ENCODE results near the gene SHISA4. TPM values are rescaled to one million over a fixed set of nuclear protein-coding genes. Genes with fewer than 3 reads are reported as not detected.
"Not testable (repeated sequence)": the region's sequence is repeated elsewhere in the genome, so short reads cannot be mapped to it uniquely, and the experiment has no call there.

SHISA4 gene
- polyA plus RNA-seq, 3 donors from 2014 or later = 0.83 to 4.7 (median 1.1) TPM

DNA sequence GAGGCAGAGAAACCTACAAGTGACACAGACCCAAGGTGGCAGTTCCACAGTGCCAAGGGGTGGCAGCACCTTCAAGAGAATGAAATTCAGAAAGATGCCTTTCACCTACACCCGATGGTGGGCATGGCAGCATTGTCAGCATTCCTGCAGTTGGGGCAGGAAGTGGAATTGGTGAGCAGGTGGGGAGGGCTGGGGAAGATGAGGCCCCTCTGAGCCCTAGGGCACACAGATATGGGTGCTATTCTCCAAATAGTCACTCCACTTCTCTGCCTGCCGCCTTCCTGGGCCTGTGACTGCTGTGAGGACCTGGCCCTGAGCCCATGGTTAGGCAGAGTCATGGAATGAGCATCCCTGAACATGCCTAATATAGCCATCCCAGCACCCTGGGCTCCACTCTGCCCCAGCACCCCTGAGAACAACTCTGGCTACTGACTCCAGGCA lies 8.3 kb downstream of the SHISA4 start:
- H3K9me3 Mint-ChIP-seq = no peaks in the 10 kb centered on the region
- H3K27ac Mint-ChIP-seq = no peak overlapping the region
- no peaks in the 10 kb centered on the region for H3K36me3 Mint-ChIP-seq
- DNase-seq = no peak
- peaks cover 8 to 10% (median 9%) of the 10 kb centered on the region in 3 donors for H3K27me3 Mint-ChIP-seq (ENCODE audit: low read depth in 3 of 3)
- no peak overlapping the region for H3K4me3 Mint-ChIP-seq
- peaks cover 7% of the 10 kb centered on the region in 2 donors for H3K4me1 Mint-ChIP-seq

DNA sequence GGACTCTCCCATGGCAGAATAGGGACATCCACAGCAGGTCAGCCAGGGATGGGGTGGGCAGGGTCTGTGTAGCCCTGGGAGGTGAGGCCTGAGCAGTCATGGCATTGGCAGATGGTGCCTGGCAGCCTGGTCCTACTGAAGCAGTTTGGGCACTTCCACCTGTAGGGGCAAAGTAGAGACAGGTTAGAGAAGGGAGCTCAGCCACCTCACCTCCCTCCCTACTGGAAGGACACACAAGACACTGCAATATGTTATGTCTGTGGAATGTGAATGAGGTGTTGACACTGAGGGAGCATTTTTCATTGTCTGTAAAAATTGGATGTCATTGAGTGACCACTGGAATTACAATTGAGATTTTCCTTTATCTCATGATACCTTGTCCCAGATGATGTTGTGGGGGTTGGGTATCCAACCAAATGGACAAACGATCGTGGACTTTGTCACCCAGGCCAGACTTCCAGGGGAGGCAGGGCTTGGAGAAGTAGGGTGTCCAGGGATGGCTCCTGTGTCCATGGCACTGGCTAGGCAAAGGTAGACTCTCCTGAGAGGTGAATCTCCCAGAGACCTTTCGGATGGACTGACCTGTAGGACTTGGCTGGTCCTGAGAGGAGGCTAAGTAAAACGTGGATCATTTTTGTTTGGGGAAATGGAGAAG lies 9.7 kb downstream of the SHISA4 start:
- no peak overlapping the region for H3K27ac Mint-ChIP-seq
- DNase-seq = no peak
- no peaks in the 10 kb centered on the region for H3K36me3 Mint-ChIP-seq
- no peaks in the 10 kb centered on the region for H3K9me3 Mint-ChIP-seq
- H3K27me3 Mint-ChIP-seq (ENCODE audit: low read depth in 3 of 3) = peaks cover 4 to 9% (median 9%) of the 10 kb centered on the region in 3 donors
- H3K4me3 Mint-ChIP-seq = no peak overlapping the region
- peaks cover 7% of the 10 kb centered on the region in 2 donors for H3K4me1 Mint-ChIP-seq

DNA sequence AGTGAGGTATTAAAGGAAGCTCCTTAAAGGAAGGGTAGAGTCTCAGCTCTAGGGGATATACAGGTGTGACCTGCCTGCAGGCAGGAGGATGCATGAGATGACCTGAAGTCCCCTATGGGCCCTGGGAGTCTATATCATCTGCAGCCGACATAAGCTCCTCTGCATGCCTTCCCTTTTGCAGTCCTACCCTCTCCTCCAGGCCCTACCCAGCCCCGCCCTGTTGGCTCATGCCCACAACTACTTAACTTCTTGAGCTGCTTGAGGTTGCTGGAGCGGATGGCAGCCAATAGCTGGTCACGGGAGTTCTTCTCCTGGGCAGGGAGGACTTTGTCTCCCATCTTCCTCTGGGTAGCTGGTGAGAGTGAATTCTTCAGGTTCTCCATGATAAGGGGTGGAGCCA lies 10.3 kb downstream of the SHISA4 start:
- Mint-ChIP-seq H3K9me3 (no peaks in the 10 kb centered on the region), H3K36me3 (no peaks in the 10 kb centered on the region), H3K27ac (no peak overlapping the region), H3K27me3 (ENCODE audit: low read depth in 3 of 3) (peaks cover 2 to 9% (median 9%) of the 10 kb centered on the region in 3 donors), H3K4me1 (peaks cover 7% of the 10 kb centered on the region in 2 donors), H3K4me3 (no peak overlapping the region)
- DNase-seq = no peak

DNA sequence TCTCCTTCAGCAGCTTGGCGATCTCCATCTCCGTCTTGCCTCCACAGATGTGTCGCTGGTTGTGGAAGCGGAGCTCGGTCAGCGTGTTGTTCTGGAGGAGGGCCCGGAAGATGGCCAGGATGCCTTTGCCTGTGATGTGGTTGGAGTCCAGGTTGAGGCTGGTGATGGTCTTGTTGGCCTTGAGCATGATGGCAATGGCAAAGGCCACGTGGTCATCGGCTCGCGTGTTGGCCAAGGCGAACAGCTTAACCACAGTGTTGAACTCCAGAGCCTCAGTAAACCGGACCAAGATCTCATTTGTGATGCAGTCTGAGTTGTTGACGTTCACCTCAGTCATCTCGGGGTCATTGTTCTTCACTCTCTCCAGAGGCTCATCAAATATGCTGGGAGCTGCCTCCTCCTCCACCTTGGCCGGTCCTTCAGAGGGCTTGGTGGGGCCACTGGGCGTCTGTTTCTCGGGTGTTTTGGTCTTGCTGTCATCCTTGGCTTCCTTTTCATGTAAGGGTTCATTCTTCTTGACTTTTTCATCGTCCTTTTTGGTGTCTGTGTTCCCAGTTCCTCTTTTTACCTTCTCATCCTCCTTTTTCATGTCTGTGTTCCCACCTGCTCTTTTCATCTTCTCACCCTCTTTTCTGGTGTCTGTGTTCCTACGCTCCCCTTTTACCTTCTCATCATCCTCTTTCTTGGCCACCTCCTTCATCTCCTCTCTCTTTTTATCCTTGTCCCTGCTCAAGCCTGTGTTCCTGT lies 11.2 kb downstream of the SHISA4 start:
- Mint-ChIP-seq H3K4me3 (no peak overlapping the region), H3K4me1 (peaks cover 7% of the 10 kb centered on the region in 2 donors)

DNA sequence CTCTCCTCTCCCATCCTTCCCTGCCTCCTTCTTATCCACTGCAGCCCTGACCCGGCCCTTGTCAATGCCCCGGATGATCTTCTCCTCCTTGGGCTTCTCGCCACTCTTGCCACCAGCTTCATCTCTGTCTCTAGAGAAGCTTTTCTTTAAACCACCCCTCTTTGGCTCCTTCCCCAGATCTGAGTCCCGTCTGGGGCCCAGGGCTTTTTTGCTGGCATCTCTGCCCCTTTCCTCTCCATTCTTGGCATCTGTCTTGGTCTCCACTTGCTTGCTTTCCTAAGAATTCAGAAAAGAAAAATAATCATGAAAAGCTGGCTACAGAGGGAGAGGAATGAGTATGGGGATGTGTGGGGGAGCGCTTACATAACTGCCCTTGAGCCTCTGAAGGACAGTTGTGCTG lies 11.8 kb downstream of the SHISA4 start:
- peak overlapping the region in 1 of 6 donors; percentile 8 for H3K27ac Mint-ChIP-seq
- no peaks in the 10 kb centered on the region for H3K9me3 Mint-ChIP-seq
- H3K4me3 Mint-ChIP-seq = no peak overlapping the region
- H3K36me3 Mint-ChIP-seq = no peaks in the 10 kb centered on the region
- no peak for DNase-seq
- peaks cover 7 to 10% of the 10 kb centered on the region in 2 donors for H3K4me1 Mint-ChIP-seq
- peaks cover 2 to 9% (median 7%) of the 10 kb centered on the region in 3 donors for H3K27me3 Mint-ChIP-seq (ENCODE audit: low read depth in 3 of 3)

More for the DNA sequence above, 11.2 kb downstream of the SHISA4 start:
- no peak for DNase-seq
- H3K36me3 Mint-ChIP-seq = no peaks in the 10 kb centered on the region
- H3K27ac Mint-ChIP-seq = peak overlapping the region in 1 of 6 donors; percentile 8
- peaks cover 2 to 9% (median 7%) of the 10 kb centered on the region in 3 donors for H3K27me3 Mint-ChIP-seq (ENCODE audit: low read depth in 3 of 3)
- H3K9me3 Mint-ChIP-seq = no peaks in the 10 kb centered on the region

DNA sequence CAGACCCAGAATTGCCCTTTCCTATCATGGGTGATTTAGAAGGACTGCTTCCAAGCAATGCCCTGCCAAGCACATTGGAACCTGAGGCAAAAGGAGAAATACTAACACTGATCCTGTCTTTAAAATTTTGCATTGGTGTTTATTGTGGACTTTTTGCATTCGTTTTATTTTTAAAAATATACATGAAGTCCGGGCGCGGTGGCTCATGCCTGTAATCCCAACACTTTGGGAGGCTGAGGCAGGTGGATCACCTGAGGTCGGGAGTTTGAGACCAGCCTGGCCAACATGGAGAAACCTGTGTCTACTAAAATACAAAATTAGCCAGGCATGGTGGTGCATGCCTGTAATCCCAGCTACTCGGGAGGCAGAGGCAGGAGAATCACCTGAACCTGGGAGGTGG lies 12.3 kb downstream of the SHISA4 start:
- not testable (repeated sequence) for H3K4me3 Mint-ChIP-seq; H3K36me3 Mint-ChIP-seq; H3K27ac Mint-ChIP-seq; H3K4me1 Mint-ChIP-seq; H3K27me3 Mint-ChIP-seq (ENCODE audit: low read depth in 3 of 3); DNase-seq; H3K9me3 Mint-ChIP-seq

DNA sequence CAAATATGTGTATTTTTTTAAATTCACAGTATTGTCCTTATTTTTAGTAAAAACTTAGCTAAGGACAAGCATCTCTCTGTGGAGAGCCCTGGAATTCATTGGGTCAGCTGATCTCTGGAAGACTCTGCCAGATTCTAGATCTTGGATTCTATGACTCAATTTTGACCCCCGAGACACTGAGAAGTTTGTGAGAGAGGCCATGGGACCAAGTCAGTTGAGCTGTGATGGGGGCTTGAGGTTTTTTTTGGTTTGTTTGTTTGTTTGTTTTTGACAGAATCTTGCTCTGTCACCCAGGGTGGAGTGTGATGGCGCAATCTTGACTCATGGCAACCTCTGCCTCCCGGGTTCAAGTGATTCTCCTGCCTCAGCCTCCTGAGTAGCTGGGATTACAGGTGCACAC lies 13.5 kb downstream of the SHISA4 start:
- H3K27ac Mint-ChIP-seq = no peak overlapping the region
- H3K9me3 Mint-ChIP-seq = no peaks in the 10 kb centered on the region
- DNase-seq = no peak
- H3K4me1 Mint-ChIP-seq = peaks cover 0 to 5% of the 10 kb centered on the region in 2 donors
- no peak overlapping the region for H3K4me3 Mint-ChIP-seq
- H3K27me3 Mint-ChIP-seq (ENCODE audit: low read depth in 3 of 3) = peaks cover 2 to 7% (median 5%) of the 10 kb centered on the region in 3 donors
- H3K36me3 Mint-ChIP-seq = no peaks in the 10 kb centered on the region

DNA sequence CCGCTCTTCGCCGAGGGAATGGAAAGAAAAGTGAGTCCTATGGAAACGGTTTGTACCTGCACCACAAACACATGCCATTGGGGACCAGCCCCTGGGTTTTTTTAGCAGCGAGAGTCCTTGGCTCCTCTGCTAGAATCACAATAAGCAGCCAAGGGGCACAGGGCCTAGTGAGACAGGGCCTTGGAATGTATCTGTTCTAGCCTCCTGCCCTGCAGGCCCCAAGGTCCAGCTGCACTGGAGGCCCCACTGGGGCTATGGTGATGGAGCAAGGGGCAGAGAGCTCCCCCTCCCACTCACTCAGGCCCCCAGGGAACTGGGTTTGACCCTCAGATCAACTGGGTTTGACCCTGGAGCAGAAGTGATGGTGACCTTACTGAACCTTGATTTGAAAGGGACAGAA lies 14.4 kb downstream of the SHISA4 start:
- Mint-ChIP-seq H3K36me3 (no peaks in the 10 kb centered on the region), H3K4me1 (peaks cover 0 to 5% of the 10 kb centered on the region in 2 donors), H3K27me3 (ENCODE audit: low read depth in 3 of 3) (peaks cover 2 to 7% (median 5%) of the 10 kb centered on the region in 3 donors), H3K27ac (no peak overlapping the region), H3K4me3 (no peak overlapping the region), H3K9me3 (no peaks in the 10 kb centered on the region)
- no peak for DNase-seq

DNA sequence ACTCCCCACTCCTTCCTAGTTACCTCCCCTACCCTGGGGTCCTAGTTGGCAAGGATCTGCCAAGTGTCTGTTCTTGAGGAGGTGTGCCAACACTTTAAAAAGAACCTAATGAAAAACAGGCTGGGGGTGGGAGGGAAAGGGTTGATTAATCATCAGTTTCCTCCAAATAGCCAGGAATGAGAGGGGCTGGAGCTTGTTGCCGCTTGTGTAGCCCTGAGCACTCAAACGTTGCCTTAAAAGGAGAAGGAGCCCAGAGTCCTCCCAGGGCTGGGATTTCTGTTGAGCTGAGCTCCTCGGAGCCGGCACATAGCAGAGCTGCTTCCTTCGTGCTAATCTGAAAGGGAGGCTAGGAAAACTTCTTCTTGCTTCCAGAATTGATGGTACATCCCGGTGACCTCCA lies 15.9 kb downstream of the SHISA4 start:
- H3K36me3 Mint-ChIP-seq = no peaks in the 10 kb centered on the region
- H3K9me3 Mint-ChIP-seq = no peaks in the 10 kb centered on the region

DNA sequence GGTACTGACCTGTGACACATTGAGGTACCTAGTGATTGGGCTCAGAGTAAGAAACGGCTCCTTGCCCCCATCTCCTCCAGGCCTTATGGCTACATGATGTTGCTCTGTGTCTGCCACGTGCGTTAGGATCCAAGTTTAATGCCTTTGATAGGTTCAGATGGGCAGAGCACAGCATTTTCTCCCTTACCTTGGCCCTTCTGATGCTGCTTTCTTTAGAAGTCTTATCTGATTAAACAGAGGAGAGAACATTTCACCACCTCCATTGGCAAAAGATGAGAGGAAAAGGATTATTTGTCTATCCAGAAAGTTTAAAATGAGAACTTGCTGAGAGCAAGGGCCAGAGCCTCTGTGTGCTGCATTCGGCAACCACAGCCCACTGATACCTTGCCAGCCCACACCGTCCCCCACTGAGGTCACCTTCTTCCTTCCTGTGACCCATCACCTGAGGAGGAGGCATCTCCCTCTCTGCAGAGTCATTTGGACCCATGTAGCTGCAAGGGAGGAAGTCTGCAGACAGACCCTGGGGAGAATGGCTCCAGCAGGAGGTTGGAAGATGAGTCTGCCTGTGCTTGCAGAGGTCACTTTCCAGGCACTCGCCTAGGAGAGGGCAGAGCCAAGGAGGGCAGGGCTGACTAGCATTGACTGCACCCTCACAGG lies 16.7 kb downstream of the SHISA4 start:
- Mint-ChIP-seq H3K27me3 (ENCODE audit: low read depth in 3 of 3) (peaks cover 0 to 4% (median 3%) of the 10 kb centered on the region in 3 donors), H3K9me3 (no peaks in the 10 kb centered on the region), H3K4me1 (peaks cover 0 to 5% of the 10 kb centered on the region in 2 donors), H3K4me3 (no peak overlapping the region), H3K27ac (no peak overlapping the region), H3K36me3 (no peaks in the 10 kb centered on the region)
- DNase-seq = no peak

More for the DNA sequence above, 15.9 kb downstream of the SHISA4 start:
- no peak for DNase-seq
- Mint-ChIP-seq H3K4me3 (no peak overlapping the region), H3K27ac (no peak overlapping the region), H3K4me1 (peaks cover 0 to 5% of the 10 kb centered on the region in 2 donors), H3K27me3 (ENCODE audit: low read depth in 3 of 3) (peaks cover 0 to 5% (median 5%) of the 10 kb centered on the region in 3 donors)

DNA sequence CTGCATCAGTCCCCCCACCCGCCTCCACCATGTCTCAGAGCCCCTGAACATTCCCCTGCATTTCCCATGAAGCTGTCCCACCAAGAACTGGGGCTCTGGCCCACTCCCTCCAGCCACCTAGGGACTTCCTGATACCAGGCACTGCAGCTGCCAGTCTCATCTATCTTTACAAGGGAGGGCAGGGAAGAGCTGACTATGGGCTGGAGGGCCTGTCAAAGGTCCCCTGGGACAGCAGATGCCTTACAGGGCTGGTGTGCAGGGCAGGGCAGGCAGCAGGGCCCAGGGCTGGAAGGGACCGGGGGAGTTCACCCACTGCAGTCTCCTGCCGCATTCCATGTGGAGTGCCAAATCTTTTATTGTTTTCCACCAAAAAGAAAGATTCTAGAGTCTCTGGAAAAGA lies 17.6 kb downstream of the SHISA4 start:
- no peak for DNase-seq
- peaks cover 0 to 2% (median 1%) of the 10 kb centered on the region in 3 donors for H3K27me3 Mint-ChIP-seq (ENCODE audit: low read depth in 3 of 3)
- H3K4me1 Mint-ChIP-seq = peaks cover 0 to 5% of the 10 kb centered on the region in 2 donors
- no peaks in the 10 kb centered on the region for H3K36me3 Mint-ChIP-seq
- H3K9me3 Mint-ChIP-seq = no peaks in the 10 kb centered on the region
- no peak overlapping the region for H3K4me3 Mint-ChIP-seq
- no peak overlapping the region for H3K27ac Mint-ChIP-seq

DNA sequence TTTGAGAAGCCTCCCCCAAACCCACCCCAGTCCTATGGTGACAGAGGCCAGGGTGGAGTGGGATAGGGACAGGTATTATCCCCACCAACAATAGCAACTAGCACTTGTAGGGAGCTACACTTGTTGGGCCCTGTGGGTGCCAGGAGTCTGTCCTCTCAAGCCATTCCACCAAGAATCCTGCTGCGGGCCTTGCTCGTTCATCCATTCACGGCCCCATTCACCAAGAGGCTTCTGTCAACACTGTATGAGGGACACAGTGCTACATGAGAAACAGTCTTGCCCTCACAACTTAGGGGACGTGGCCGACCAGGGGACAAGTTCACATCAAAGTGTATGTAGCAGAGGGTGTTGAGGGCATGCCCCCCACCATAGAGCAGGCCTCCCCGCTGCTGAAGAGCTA lies 18.9 kb downstream of the SHISA4 start:
- no peak overlapping the region for H3K27ac Mint-ChIP-seq
- H3K4me1 Mint-ChIP-seq = peaks cover 0 to 5% of the 10 kb centered on the region in 2 donors
- no peaks in the 10 kb centered on the region for H3K36me3 Mint-ChIP-seq
- peaks cover 0 to 1% (median 0%) of the 10 kb centered on the region in 3 donors for H3K27me3 Mint-ChIP-seq (ENCODE audit: low read depth in 3 of 3)
- H3K9me3 Mint-ChIP-seq = no peaks in the 10 kb centered on the region
- no peak overlapping the region for H3K4me3 Mint-ChIP-seq
- no peak for DNase-seq

DNA sequence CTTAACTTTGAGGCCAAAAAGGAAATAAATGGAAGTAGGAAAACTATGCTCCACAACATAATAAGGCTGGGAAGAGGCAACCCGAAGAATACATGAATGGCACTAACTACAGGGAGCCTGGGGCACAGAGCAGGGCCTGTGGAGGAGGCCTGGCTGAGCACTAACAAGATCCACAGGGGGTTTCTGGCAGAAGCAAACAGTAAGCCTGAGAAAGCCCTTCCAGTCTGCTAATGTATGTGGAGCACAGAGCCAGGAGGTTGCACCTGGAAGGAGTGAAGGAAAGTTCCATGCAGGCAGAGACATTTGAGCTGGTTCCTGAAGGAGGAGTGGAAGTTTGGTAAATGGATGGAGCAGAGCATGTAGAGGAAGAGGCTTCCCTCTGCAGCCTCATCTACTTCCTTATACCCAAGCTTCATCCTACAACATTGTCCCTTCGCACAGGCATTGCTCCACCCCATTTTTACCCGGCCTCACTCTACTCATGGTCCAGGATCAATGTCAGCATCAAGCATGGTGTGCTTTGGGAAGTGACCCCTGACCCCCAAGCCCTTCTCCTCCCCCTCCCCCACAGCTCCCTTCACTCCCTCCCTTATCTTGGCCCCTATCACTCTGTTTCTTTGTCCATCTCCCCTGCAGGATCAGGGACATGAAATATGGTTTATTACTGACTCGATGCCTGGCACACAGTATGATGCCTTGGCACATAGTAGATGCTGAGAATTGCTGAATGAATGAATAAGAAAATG lies 23.3 kb downstream of the SHISA4 start:
- H3K27me3 Mint-ChIP-seq (ENCODE audit: low read depth in 3 of 3) = peaks cover 0 to 5% (median 5%) of the 10 kb centered on the region in 3 donors
- no peaks in the 10 kb centered on the region for H3K36me3 Mint-ChIP-seq
- no peak overlapping the region for H3K4me3 Mint-ChIP-seq
- H3K4me1 Mint-ChIP-seq = no peaks in the 10 kb centered on the region
- H3K9me3 Mint-ChIP-seq = no peaks in the 10 kb centered on the region
- no peak overlapping the region for H3K27ac Mint-ChIP-seq
- no peak for DNase-seq

Data from immature natural killer cell (primary cell).